ENCODE measurements around the gene GALNT11. TPM values are rescaled to one million over a fixed set of nuclear protein-coding genes. Genes with fewer than 3 reads are reported as not detected.
A peak's percentile ranks its signal among the peaks of the same experiment; 100 is the strongest.
"Not testable (repeated sequence)": the region's sequence is repeated elsewhere in the genome, so short reads cannot be mapped to it uniquely, and the experiment has no call there.

The GALNT11 gene
- total RNA-seq, 1 donor, result 42.7 TPM

GRCh38 chr7:152030059-152030458, 4.6 kb downstream of the GALNT11 start:
- not testable (repeated sequence) for H4K20me1 ChIP-seq (ENCODE audit: insufficient read depth, low read length)
- TF ChIP-seq CTCF (IDR thresholded peaks at IDR 0.05; ENCODE audit: extremely low read depth, low read depth, low read length), result peak; percentile 48

GRCh38 chr7:152030639-152031038, 5.2 kb downstream of the GALNT11 start:
- H4K20me1 ChIP-seq (ENCODE audit: insufficient read depth, low read length); DNase-seq (ENCODE audit: insufficient read length, low spot score, missing footprints): not testable (repeated sequence)

More at GRCh38 chr7:152030059-152030458, 4.6 kb downstream of the GALNT11 start:
- H3K4me2 ChIP-seq (ENCODE audit: insufficient read depth, low read length); H2AFZ ChIP-seq (ENCODE audit: low read length); H3K27ac ChIP-seq (ENCODE audit: low read depth, low read length); H3K9me3 ChIP-seq (ENCODE audit: low read depth, low read length); DNase-seq (ENCODE audit: insufficient read length, low spot score, missing footprints); H3K4me1 ChIP-seq (ENCODE audit: insufficient read depth, low read length); H3K27me3 ChIP-seq (ENCODE audit: insufficient read depth, low read length); H3K36me3 ChIP-seq (ENCODE audit: insufficient read depth, low read length); H3K4me3 ChIP-seq (ENCODE audit: insufficient read depth, low read length): not testable (repeated sequence)
- peaks cover 25% of the 10 kb centered on the region for H3K79me2 ChIP-seq (ENCODE audit: insufficient read depth, low read length)

GRCh38 chr7:152035817-152036216, 10.3 kb downstream of the GALNT11 start:
- Histone ChIP-seq H3K4me1 (ENCODE audit: insufficient read depth, low read length) (no peaks in the 10 kb centered on the region), H3K4me3 (ENCODE audit: insufficient read depth, low read length) (no peak overlapping the region), H3K27ac (ENCODE audit: low read depth, low read length) (no peak overlapping the region), H3K79me2 (ENCODE audit: insufficient read depth, low read length) (peaks cover 46% of the 10 kb centered on the region), H2AFZ (ENCODE audit: low read length) (no peak overlapping the region), H4K20me1 (ENCODE audit: insufficient read depth, low read length) (peaks cover 15% of the 10 kb centered on the region), H3K9me3 (ENCODE audit: low read depth, low read length) (no peaks in the 10 kb centered on the region), H3K27me3 (ENCODE audit: insufficient read depth, low read length) (no peaks in the 10 kb centered on the region), H3K36me3 (ENCODE audit: insufficient read depth, low read length) (no peaks in the 10 kb centered on the region), H3K4me2 (ENCODE audit: insufficient read depth, low read length) (no peak overlapping the region)
- DNase-seq (ENCODE audit: insufficient read length, low spot score, missing footprints), result no peak
- no peak for TF ChIP-seq CTCF (IDR thresholded peaks at IDR 0.05; ENCODE audit: extremely low read depth, low read depth, low read length)

More at GRCh38 chr7:152030639-152031038, 5.2 kb downstream of the GALNT11 start:
- not testable (repeated sequence) for H3K36me3 ChIP-seq (ENCODE audit: insufficient read depth, low read length); H3K4me3 ChIP-seq (ENCODE audit: insufficient read depth, low read length); H3K27me3 ChIP-seq (ENCODE audit: insufficient read depth, low read length); H3K4me2 ChIP-seq (ENCODE audit: insufficient read depth, low read length); H3K27ac ChIP-seq (ENCODE audit: low read depth, low read length); H2AFZ ChIP-seq (ENCODE audit: low read length); H3K4me1 ChIP-seq (ENCODE audit: insufficient read depth, low read length); H3K9me3 ChIP-seq (ENCODE audit: low read depth, low read length)
- peaks cover 31% of the 10 kb centered on the region for H3K79me2 ChIP-seq (ENCODE audit: insufficient read depth, low read length)

GRCh38 chr7:152038410-152038809, 12.9 kb downstream of the GALNT11 start:
- H3K36me3 ChIP-seq (ENCODE audit: insufficient read depth, low read length); H2AFZ ChIP-seq (ENCODE audit: low read length); H3K27me3 ChIP-seq (ENCODE audit: insufficient read depth, low read length); H3K4me2 ChIP-seq (ENCODE audit: insufficient read depth, low read length); H3K4me1 ChIP-seq (ENCODE audit: insufficient read depth, low read length); H3K9me3 ChIP-seq (ENCODE audit: low read depth, low read length); H3K4me3 ChIP-seq (ENCODE audit: insufficient read depth, low read length); H3K27ac ChIP-seq (ENCODE audit: low read depth, low read length); DNase-seq (ENCODE audit: insufficient read length, low spot score, missing footprints): not testable (repeated sequence)
- Histone ChIP-seq H3K79me2 (ENCODE audit: insufficient read depth, low read length) (peaks cover 47% of the 10 kb centered on the region), H4K20me1 (ENCODE audit: insufficient read depth, low read length) (peaks cover 14% of the 10 kb centered on the region)

GRCh38 chr7:152043086-152043485, 17.6 kb downstream of the GALNT11 start:
- H3K4me3 ChIP-seq (ENCODE audit: insufficient read depth, low read length); H2AFZ ChIP-seq (ENCODE audit: low read length); H3K27me3 ChIP-seq (ENCODE audit: insufficient read depth, low read length); H3K4me1 ChIP-seq (ENCODE audit: insufficient read depth, low read length); H3K27ac ChIP-seq (ENCODE audit: low read depth, low read length); H3K36me3 ChIP-seq (ENCODE audit: insufficient read depth, low read length); DNase-seq (ENCODE audit: insufficient read length, low spot score, missing footprints); H3K4me2 ChIP-seq (ENCODE audit: insufficient read depth, low read length); H4K20me1 ChIP-seq (ENCODE audit: insufficient read depth, low read length); H3K9me3 ChIP-seq (ENCODE audit: low read depth, low read length): not testable (repeated sequence)
- H3K79me2 ChIP-seq (ENCODE audit: insufficient read depth, low read length), result peaks cover 50% of the 10 kb centered on the region

- DNase-seq (ENCODE audit: insufficient read length, low spot score, missing footprints); H3K27me3 ChIP-seq (ENCODE audit: insufficient read depth, low read length); H3K4me3 ChIP-seq (ENCODE audit: insufficient read depth, low read length); H2AFZ ChIP-seq (ENCODE audit: low read length); H3K4me2 ChIP-seq (ENCODE audit: insufficient read depth, low read length); H3K9me3 ChIP-seq (ENCODE audit: low read depth, low read length); H3K4me1 ChIP-seq (ENCODE audit: insufficient read depth, low read length); H3K27ac ChIP-seq (ENCODE audit: low read depth, low read length); H3K36me3 ChIP-seq (ENCODE audit: insufficient read depth, low read length): not testable (repeated sequence)
- H3K79me2 ChIP-seq (ENCODE audit: insufficient read depth, low read length), result peaks cover 51% of the 10 kb centered on the region
- H4K20me1 ChIP-seq (ENCODE audit: insufficient read depth, low read length), result peaks cover 11% of the 10 kb centered on the region
Measured at GRCh38 chr7:152044909-152045308, 19.4 kb downstream of the GALNT11 start.
